GM19099 (cell line): Measurements from ENCODE around the gene CEBPG.

ENCODE experiments used
- POLR2A ChIP-seq: IDR thresholded peaks from 3 replicates; pipeline ENCODE4 v1.6.1; 2011; ENCODE audit warnings: low read depth; ENCODE audit not compliant: insufficient read length; ENCODE audit errors: extremely low read depth

Gene CEBPG

GRCh38 chr19:33345163-33345562, 28.3 kb upstream of the CEBPG start:
- TF ChIP-seq POLR2A, result no peak

GRCh38 chr19:33346665-33347064, 26.8 kb upstream of the CEBPG start:
- no peak for TF ChIP-seq POLR2A

- no peak for TF ChIP-seq POLR2A
Measured at GRCh38 chr19:33347300-33347699, 26.2 kb upstream of the CEBPG start.

GRCh38 chr19:33348301-33349010, 25.1 kb upstream of the CEBPG start:
- TF ChIP-seq POLR2A, result no peak

- no peak for TF ChIP-seq POLR2A
Measured at GRCh38 chr19:33349319-33350289, 23.9 kb upstream of the CEBPG start.

GRCh38 chr19:33350538-33351309, 22.8 kb upstream of the CEBPG start:
- no peak for TF ChIP-seq POLR2A

GRCh38 chr19:33355535-33355934, 18.0 kb upstream of the CEBPG start:
- no peak for TF ChIP-seq POLR2A

- TF ChIP-seq POLR2A, result no peak
Measured at GRCh38 chr19:33357556-33357955, 16.0 kb upstream of the CEBPG start.

GRCh38 chr19:33358408-33358807, 15.1 kb upstream of the CEBPG start:
- no peak for TF ChIP-seq POLR2A

GRCh38 chr19:33359581-33359980, 13.9 kb upstream of the CEBPG start:
- TF ChIP-seq POLR2A, result no peak

- no peak for TF ChIP-seq POLR2A
Measured at GRCh38 chr19:33362508-33363228, 10.8 kb upstream of the CEBPG start.

GRCh38 chr19:33363476-33363875, 10.0 kb upstream of the CEBPG start:
- no peak for TF ChIP-seq POLR2A

GRCh38 chr19:33365691-33366090, 7.8 kb upstream of the CEBPG start:
- TF ChIP-seq POLR2A, result no peak

- no peak for TF ChIP-seq POLR2A
Measured at GRCh38 chr19:33366127-33366526, 7.4 kb upstream of the CEBPG start.
